Measurements from ENCODE around the gene SMAD6.

SMAD6 gene

GRCh38 chr15:66803749-66804148 lies 101.7 kb downstream of the SMAD6 start:
- Histone ChIP-seq H3K27me3 (no peaks in the 10 kb centered on the region), H3K9me3 (no peaks in the 10 kb centered on the region), H3K4me3 (ENCODE audit: low read depth, low read length) (no peak overlapping the region), H3K36me3 (no peaks in the 10 kb centered on the region), H3K4me1 (peaks cover 15% of the 10 kb centered on the region)
- no peak for DNase-seq
- no peak for TF ChIP-seq CTCF (IDR thresholded peaks at IDR 0.05; ENCODE audit: low read depth, low read length)

- DNase-seq, result no peak
- H3K36me3 ChIP-seq, result no peaks in the 10 kb centered on the region
- no peak overlapping the region for H3K4me3 ChIP-seq (ENCODE audit: low read depth, low read length)
- TF ChIP-seq CTCF (IDR thresholded peaks at IDR 0.05; ENCODE audit: low read depth, low read length), result no peak
- no peaks in the 10 kb centered on the region for H3K27me3 ChIP-seq
- H3K4me1 ChIP-seq, result peaks cover 15% of the 10 kb centered on the region
- H3K9me3 ChIP-seq, result no peaks in the 10 kb centered on the region
Measured at GRCh38 chr15:66805202-66805885, 103.3 kb downstream of the SMAD6 start.

DNA sequence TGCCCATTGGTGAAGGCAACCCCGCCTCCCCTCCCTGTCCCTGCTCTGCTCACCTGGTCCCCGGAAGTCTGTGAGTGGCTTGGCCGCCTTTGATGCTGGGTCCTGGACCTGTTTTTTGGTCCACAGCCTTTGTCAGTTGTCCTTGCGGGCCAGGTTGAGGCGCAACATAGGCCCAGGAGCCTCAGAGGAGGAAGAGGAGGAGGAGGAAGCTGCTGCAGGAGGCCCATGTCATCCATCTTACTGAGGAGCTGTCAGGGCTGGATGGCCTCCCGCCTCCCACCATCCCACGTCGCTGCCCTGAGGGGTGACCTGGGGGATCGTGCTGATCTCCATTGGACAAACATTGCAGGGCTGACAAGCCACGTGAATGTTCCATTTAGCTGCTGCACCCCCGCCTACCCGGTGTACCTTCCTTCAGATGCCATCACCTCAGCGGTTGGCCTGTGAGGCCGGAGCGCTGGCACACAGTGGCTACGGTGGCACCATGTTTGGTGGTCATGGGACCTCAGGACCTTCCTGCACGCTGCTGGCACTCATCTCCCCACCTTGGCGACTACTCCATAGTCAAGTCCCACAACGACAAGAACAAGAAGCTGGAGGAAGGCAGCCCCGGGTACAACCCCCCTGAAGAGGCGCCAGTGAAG lies 106.3 kb downstream of the SMAD6 start:
- Histone ChIP-seq H3K36me3 (no peaks in the 10 kb centered on the region), H3K9me3 (no peaks in the 10 kb centered on the region; the same call in 1 of the 2 replicates), H3K4me1 (peaks cover 4% of the 10 kb centered on the region), H3K27me3 (no peaks in the 10 kb centered on the region), H3K4me3 (ENCODE audit: low read depth, low read length) (no peak overlapping the region)
- TF ChIP-seq CTCF (IDR thresholded peaks at IDR 0.05; ENCODE audit: low read depth, low read length), result no peak
- no peak for DNase-seq

- Histone ChIP-seq H3K4me1 (no peaks in the 10 kb centered on the region), H3K9me3 (no peaks in the 10 kb centered on the region; the same call in 1 of the 2 replicates), H3K36me3 (no peaks in the 10 kb centered on the region), H3K27me3 (no peaks in the 10 kb centered on the region), H3K4me3 (ENCODE audit: low read depth, low read length) (no peak overlapping the region)
- no peak for TF ChIP-seq CTCF (IDR thresholded peaks at IDR 0.05; ENCODE audit: low read depth, low read length)
- no peak for DNase-seq
Measured at GRCh38 chr15:66809664-66810063, 107.6 kb downstream of the SMAD6 start.

DNA sequence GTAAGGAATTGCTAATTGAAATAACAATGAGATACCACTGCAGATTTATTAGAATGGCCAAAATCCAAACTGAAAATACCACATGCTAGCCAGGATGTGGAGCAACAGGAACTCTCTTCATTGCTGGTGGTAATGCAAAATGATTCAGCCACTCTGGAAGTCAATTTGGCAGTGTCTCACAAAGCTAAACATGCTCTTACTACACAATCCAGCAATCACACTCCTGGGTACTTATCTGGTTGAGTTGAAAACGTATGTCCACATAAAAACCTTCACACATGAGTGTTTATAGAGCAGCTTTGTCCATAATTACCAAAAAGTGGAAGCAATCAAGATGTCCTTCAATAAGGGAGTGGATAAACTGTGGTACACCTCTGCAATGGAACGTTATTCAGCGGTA lies 113.3 kb downstream of the SMAD6 start:
- H3K27me3 ChIP-seq, result no peaks in the 10 kb centered on the region
- DNase-seq, result no peak
- H3K4me1 ChIP-seq, result peaks cover 2% of the 10 kb centered on the region; the same call in 1 of the 2 replicates
- TF ChIP-seq CTCF (IDR thresholded peaks at IDR 0.05; ENCODE audit: low read depth, low read length), result no peak
- no peak overlapping the region for H3K4me3 ChIP-seq (ENCODE audit: low read depth, low read length)
- no peaks in the 10 kb centered on the region for H3K36me3 ChIP-seq
- no peaks in the 10 kb centered on the region; the same call in 1 of the 2 replicates for H3K9me3 ChIP-seq

GRCh38 chr15:66816201-66816600 lies 114.2 kb downstream of the SMAD6 start:
- no peaks in the 10 kb centered on the region; the same call in 1 of the 2 replicates for H3K9me3 ChIP-seq
- TF ChIP-seq CTCF (IDR thresholded peaks at IDR 0.05; ENCODE audit: low read depth, low read length), result no peak
- H3K4me1 ChIP-seq, result peaks cover 2% of the 10 kb centered on the region; the same call in 1 of the 2 replicates
- no peak for DNase-seq
- H3K27me3 ChIP-seq, result no peaks in the 10 kb centered on the region
- no peaks in the 10 kb centered on the region for H3K36me3 ChIP-seq
- no peak overlapping the region for H3K4me3 ChIP-seq (ENCODE audit: low read depth, low read length)

All from BE2C (cell line).